NCI-H82 treated with DMSO at 0.1 percent for 48 hours (cell line): ENCODE measurements around the gene RNF26.

Source experiments
- DNase-seq: peaks from one replicate; lab custom pipeline; 2025; ENCODE audit not compliant: unreplicated experiment; lab: John Stamatoyannopoulos, UW

RNF26 gene

DNA sequence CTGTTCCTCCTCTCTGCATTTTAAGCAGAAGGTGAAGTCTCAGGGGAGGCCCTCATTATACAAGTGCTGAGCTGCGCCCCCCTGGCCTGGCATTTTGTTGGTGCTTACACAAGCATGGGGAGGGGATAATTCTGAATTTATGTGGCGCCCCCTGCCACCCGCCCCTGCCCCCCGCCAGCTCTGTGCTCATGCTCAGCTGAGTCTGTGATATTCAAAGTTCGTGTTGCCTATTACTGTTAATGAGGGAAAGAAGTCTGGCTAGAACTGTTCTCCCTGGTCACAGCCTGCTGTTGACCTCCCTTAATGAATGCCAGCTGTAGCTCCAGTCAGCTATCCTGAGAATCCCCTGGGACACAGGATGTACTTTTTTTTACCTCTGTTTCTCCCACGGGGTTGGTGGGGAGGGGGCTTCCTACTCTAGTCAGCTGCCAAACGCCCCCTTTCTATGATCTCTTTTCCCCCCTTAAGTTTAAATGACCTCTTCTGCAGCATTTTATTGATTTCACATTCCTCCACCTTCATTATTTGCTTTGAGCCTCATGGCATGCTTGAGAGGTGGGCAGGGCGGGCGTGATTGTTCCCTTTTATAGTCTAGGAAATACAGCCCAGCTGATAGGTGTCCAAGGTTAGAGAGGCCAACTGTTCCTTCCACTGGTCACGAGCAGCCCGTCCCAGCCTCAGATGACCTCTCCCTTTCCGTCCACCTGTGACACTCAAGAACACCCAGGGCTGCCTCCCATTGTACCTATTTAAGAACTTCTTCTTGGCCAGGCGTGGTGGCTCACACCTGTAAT lies 35.0 kb downstream of the RNF26 start:
- DNase-seq, result peak; percentile 52

DNA sequence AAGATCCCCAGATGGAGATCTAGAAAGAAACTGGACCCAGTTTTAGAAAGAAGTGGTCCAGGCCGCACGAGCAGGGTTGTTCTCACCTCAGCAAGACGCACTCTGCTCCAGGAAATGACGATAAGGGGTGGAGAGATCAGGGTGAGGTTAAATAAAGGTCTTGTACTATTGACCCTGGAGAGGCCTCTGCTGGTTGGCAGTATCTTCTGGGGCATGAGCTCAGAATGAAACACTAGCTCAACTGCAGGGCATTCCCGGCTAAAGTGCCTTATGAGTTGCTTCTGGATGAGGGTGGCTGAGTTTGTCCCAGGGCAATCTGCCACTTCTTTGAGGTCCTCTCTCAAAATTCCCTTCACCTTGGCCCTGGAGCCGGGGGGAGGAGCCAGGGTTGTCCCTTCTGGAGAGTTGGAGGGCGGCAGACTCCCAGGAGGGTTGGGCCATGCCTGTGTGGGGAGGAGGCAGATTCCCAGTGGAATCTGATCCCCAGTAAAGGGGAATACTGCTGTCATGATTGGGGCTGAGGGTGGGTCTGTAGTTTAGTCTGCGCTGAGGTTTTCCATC lies 36.2 kb downstream of the RNF26 start:
- DNase-seq, result peak; percentile 23

DNA sequence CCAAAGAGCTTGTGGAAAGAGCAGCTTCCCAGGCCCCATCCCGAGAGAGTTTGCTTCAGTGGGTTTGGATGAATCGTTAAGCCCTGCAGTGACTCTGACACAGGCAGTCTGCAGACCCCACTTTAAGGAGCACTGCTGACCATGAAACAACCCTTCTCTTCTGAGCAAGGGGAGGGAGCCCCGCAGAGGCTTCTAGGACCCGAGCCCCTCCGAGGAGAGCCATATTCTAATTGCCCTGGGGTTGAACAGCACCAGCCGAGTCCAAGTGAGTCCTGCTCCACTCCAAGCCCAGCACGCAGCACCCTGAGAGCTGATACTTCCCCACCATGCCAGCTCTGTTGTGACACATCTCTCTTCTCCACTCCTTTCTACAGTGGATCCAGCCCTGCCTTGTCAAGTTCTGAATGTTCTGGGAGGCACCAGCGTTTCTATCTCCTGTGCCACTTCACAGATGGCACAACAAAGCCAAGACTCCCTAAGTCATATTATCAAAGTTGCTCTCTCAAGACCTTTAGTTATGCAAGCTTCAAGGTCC lies 36.8 kb downstream of the RNF26 start:
- DNase-seq, result no peak

DNA sequence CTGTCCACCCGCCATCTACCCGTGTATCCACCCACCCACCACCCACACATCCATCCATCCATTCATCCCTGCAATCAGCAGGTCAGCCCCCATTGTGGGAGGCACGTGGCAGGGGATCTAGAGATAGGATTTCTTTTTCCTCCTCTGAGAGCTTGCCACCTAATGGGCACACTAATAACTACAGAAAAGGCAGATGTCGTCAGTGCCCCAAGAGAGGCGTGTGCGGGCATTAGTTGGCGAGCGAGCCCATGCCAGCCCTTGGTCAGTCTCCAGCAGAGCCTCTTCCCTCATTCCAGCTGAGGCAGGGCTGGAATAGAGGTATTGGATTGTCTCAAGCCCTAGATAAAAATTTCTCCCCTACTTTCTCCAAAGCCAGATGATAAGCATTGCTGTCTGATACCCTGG lies 37.5 kb downstream of the RNF26 start:
- peak; percentile 26 for DNase-seq

DNA sequence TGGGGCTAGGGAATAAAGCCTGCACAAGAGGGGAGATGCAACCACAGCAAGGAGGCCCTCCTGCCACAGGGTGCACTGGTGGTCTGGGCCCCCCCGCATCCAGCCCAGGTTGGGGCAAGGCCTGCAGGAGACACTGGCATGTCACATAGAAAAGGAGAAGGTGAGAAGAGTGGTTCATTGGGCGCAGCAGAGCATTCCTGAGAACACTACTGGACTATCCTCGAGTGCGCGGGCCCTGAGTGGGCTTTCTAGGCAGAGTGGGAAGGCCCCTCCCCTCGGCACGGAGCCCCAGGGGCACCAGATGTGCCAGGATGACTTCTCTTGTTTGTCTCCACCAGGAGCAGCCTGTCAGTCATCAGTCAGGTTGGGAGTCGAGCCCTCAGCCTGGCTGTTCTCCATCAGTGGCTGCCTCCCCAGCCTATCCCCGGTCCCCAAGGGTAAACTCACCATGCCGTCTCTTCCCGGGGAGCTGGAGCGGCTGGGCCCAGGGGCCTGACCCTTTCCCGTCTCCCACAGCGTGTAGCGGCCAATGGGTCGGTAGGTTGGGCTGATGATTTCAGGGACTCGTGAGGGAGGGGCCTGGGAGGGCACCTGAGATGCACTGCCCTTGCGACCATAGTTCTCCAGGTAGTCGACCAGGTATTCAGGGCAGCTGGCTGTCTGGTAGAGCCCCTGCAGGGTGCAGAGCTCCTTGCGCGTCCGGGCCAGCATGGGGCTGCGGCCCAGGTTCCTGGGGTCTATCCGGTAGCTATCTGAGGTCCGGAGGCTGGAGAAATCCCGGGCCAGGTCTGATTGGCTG lies 38.1 kb downstream of the RNF26 start:
- DNase-seq, result no peak

DNA sequence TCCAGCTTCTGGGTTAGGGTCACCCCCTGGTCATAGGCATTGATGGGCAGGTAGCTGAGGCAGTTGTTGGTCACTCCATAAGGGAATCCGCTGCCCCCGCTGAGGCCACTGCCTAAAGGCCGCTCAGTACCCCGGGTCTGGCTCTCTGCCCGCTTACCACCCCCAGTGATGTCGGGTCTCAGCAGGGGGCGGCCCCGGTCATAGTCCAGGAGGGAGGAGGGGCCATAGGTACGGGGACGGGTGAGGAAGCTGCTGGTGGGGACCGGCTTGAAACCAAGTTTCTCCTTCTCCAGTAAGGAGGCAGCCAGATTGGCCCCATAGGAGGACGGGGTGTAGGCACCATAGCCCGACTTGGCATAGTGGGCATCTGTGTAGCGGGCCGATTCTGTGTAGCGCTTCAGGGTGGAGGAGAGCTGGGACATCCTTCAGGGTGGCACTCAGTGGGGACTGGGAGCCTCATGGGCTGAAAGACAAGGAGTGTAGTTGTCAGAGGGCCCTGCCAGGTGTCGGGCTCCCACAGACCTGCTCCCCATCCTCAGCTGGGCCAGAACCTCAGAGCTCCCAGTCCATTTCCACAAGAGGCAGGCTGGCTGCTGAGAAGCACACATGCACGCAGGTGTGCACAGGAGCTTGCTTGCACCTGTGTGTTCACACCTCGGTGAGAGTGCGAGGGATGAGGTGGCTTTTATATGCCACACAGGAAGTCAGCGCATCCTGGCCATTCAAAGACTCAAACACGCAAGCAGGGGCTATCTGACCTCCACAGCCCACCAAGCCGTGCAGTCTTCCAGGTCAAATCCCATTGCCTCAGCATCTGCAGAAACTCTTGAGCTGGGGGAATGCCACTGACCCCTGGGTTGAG lies 39.0 kb downstream of the RNF26 start:
- DNase-seq, result no peak

DNA sequence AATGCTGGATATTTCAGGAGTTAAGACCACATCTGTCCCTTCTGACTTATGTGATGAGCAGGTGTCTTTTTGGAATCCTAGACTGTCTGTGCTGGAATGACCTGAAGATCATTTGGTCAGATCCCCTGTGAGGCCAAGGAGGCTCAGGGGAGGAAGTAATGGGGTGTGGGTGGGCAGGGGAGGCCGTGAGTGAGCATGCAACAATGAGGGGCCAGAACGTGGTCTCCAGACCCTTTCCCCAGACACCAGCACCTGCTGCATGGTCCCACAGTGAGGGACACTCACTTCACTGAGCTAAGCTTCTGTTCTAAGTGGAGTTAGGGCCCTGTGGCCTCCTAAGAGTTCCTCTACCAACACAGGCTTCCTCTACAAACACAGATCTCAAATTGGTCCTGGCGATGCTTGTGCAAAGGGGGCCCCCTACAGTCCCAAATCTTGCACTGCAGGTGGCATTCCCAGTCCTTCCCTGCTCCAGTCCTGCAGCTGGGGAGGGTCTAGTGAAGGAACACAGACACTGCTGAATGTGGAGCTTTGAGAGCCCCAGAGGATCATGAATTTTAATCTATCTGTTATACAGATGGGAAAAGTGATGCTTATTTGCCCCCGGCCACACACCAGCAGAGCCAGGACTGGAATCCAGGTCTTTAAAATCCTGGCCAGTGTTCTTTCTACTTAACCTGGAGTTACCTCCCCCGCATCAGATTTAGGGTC lies 39.7 kb downstream of the RNF26 start:
- peak; percentile 61 for DNase-seq

DNA sequence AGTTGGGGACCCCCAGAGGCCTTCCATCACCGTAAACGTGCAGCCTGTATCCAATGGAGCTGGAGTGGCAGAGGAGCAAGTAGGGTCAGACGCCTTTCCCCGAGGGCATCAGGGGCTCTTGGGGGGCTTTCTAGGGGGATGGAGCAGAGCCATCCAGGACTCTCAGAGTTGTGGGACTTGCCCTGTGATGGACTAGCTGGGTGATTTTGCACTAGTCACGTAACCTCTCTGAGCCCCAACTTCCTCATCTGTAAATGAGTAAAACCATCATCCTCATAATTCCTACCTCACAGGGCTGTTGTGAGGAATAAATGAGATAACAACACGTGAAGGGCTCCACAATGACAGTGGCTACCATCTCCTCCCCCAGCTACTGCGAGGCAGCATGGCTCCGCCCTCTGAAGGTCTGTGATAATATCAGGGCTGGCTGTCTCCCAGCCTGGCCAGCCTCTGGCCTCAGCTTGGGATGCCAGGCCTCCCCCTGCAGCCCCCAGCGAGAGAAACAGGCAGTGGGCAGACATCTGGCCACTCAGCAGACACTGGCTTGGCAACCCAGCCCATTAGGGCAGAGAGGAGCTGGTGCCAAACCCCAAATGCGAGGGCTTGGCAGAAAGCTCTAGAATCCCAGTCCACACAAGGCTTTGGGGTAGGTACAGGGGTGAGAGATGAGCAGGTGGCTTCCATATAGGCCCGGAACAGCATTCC lies 40.5 kb downstream of the RNF26 start:
- no peak for DNase-seq

DNA sequence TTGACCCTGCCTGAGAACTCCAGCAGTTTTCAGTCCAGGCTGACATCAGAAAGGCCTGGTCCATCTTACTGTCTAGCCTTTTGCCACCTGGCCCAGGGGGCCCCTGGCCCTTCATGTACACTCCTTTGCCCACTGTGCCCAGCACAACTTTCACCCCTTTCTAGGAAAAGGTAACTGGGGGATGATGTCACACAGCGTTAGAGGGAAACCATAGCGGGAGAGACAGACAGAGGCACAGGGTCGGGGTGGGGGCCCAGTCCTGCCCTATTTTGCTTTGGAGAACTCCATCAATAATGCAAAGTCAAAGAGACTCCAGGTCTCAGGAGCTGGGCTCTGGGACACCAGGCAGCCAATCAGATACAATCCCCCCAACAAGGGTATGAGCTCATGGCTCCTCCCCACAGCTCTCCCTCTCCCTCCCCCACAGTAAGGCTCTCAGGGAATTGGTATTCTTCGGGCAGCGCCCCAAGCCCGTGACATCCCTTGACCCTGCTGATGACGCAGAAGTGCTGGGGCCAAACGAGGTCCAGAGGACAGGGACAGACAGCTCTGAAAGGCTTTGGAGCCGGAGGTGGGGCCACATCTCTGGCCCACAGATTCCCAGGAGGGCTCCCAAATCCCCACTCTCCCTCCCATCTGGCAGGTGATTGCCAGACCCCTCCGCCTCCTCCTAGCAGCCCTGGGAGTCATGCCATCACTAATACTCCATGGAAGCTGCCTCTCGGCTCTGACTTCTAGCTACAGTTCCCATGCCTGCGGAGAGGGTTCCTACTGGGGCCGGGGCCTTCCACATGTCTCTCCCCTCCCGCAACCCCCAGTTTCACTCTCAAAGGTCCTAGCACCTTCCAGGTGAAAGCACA lies 41.2 kb downstream of the RNF26 start:
- peak; percentile 34 for DNase-seq

DNA sequence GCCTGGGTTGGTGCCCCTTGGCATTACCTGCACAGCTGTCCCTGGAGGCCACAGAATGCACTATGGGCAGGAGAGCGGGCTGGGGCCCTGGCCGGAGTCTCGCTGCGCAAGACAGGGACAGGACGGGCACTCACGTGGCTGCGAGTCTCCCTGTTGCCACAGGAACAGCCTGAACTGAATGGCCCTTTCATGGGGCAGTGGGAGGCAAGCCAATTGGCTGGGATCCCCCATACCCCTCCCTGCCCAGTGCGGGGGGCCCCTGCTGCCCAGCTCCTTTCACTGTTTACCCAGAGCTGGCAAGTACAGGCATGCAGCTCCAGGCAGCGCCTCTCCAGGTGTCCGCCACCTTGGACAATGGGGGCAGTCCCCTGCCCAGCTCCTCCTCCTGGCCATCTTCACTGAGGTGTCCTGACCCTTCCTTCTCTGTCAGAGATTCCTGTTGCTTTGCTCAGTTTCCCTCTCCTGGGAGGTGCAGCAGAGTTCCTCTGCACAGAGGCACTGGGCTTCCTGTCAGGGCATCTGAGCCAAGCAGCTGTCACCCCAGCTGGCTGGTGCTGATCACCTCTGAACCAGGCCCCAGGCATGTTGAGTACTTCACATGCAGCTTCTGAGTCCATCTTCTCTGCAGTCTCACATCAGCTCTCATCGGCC lies 42.0 kb downstream of the RNF26 start:
- DNase-seq, result no peak

DNA sequence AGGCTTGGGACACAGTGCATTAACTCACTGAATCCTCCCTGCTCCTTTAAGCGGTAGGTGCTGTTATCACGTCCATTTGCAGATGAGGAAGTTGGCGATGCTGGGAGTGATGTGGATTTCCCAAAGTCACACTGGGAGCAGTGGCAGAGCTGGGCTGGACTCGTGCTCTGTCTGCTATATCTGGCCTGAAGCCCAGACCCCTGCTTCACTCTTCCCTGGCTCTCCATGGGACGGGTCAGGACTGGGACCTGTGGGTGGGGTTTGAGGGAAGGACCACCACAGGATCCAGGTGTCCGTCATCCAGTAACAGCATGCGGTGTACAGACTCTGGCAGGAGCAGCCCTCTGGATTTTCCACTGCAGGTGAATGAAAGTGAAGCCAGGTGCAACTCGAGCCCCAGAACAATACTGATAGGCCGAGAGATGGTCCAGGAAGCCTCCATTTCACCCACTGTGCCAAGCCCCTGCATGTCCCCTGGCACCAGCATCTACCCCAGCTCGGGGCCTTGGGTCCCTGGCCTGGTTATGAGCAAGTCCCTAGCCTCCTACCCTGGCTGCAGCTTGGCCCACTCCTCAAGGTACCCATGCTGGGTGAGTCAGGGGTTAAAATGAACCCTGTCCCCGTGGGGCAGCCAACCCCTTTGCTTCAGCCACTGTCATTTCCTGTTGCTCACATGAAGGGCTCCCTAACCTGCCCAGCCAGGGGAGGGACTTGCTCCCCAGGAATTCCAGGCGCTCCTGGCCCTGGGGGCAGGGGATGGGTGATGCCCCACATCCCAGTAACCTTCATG lies 43.0 kb downstream of the RNF26 start:
- no peak for DNase-seq

DNA sequence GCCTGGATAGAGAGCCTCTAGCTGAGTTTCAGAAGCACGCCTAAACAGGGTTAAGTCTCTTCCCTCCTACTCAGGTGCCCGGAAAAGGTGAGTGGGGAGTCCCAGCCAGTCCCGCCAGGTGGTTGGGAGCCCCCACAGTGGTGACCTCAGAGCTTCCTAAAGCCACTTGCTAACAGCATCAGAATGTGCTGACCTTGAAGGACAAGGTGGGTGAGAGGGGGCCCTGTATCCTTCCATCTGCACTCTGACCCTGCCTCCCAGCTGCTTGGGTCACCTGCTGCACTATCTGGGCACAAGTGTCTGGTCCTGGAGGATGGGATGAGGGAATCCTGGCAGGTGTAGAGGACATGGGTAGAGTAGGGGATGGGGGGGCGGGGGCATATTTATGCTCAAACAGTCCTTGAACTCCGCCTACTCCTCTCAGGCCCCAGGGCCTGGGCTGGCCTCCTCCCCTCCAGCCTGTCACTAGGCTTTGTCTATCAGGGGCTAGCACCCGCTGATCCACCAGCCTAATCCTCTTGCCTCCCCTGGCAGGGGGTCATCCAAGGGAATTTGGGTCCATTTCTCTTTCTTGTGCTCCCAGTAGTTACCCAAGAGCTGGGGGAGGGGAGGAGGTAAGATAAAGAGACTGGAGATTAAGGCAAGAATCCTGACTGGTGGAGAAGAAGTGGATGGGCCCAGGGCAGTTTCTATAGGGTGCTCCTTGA lies 43.8 kb downstream of the RNF26 start:
- DNase-seq, result peak; percentile 73

DNA sequence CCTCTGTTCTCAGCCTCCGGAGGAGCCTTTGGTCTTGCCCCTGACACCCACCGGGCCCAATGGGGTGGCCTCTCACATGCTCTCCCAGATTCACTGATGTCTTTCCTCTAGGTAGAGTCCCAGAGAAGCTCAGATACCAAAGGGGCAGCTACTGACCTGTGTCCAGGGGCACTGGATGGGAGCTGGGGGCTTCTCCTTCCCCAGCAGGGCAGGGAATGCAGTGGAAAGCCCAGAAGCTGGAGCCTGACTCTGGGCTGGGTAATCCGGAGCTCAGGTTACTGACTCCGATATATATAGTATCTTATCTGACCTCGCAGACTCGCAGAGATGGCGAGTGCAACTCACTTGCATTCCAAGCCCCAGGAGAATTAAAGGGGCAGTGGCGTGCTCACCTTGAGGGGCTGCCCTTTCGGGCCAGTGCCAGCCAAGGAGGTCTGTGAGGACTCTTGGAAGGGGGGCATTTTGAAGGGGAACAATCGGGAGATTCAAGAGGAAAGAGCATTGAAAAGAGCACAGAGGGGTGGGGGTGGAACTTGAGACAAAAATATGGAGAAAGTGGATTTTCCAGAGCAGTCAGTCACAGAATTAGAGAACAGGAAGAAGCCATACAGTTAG lies 44.6 kb downstream of the RNF26 start:
- no peak for DNase-seq

DNA sequence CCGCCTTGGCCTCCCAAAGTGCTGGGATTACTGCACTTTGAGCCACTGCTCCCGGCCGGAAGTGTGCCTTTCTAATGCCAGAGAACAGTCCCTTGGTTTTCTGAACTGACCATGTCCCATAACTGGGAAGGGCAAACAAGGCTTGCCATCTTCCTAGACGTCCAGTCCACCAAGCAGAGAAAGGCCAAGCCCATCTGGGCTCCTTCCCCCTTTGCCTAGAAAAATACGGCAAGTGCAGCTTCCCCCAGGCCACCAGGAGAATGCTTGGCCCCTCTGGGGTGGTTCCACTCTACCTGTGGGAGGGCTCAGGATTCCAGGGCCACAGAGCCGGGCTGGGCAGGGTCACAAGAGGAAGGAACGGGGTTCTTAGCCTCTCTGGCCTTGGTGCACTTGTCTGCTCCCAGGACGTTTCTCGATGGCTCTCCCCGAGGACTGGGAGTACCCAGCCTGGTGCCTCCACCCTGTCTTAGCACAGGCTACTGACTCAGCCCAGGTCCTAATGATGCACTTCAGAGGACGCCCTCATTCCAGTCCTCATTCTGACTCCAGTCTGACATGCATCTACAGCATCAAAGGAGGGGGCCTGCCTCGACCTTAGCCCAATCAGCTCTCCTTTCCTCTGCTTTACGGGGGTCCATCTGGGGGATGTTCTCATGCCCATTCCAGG lies 46.0 kb downstream of the RNF26 start:
- DNase-seq, result no peak

DNA sequence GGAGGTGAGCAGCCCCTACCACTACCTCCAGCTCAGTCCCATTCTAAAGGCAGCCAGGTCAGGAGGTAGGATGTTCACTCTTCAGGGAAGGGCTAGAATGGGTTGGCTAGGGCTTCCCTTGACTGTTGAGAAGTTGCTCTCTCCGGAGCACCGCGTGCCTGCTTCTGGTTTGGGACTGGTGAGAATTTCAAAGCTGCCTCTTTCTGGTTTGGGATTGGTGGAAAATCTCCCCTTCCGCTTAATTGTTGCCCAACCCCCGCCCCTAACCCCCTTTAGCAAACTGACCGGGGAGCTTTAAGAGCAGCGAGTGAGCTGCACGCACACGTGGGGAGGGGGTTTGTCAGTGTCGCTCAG lies 46.5 kb downstream of the RNF26 start:
- no peak for DNase-seq
